ENCODE measurements around the gene WNT9B.

WNT9B gene

GRCh38 chr17:46827274-46827673 lies 24.1 kb upstream of the WNT9B start:
- POLR2A ChIA-PET = no interaction called here
- TF ChIP-seq CTCF (IDR thresholded peaks at IDR 0.05; ENCODE audit: insufficient read depth, low read length, missing control alignments) = no peak
- DNase-seq (ENCODE audit: low read depth, low spot score) = no peak
- no peak overlapping the region for H3K4me3 ChIP-seq (ENCODE audit: low read depth, low read length)
- CTCF ChIA-PET = interaction anchor here (1.0 to 7.8 kb wide), 2 partner anchors 7 to 13 kb away, joined by 3 to 76 read pairs; no protein-coding TSS in a partner anchor

- ChIA-PET CTCF (interaction anchor here (1.4 to 4.4 kb wide), 3 partner anchors 8 to 20 kb away, joined by 3 to 76 read pairs (median 38); no protein-coding TSS in a partner anchor), POLR2A (no interaction called here)
- TF ChIP-seq CTCF (IDR thresholded peaks at IDR 0.05; ENCODE audit: insufficient read depth, low read length, missing control alignments) = no peak
- DNase-seq (ENCODE audit: low read depth, low spot score) = no peak
- H3K4me3 ChIP-seq (ENCODE audit: low read depth, low read length) = no peak overlapping the region
Measured at GRCh38 chr17:46831573-46832330, 19.6 kb upstream of the WNT9B start.

GRCh38 chr17:46832331-46832821 lies 19.0 kb upstream of the WNT9B start:
- CTCF ChIA-PET = interaction anchor here (1.4 to 4.4 kb wide), 5 partner anchors 8 to 109 kb away, joined by 3 to 76 read pairs (median 32); no protein-coding TSS in a partner anchor
- no peak overlapping the region for H3K4me3 ChIP-seq (ENCODE audit: low read depth, low read length)
- POLR2A ChIA-PET = interaction anchor here (1.5 kb wide), 1 partner anchor 111 kb away, joined by 4 read pairs; no protein-coding TSS in a partner anchor
- no peak for DNase-seq (ENCODE audit: low read depth, low spot score)
- no peak for TF ChIP-seq CTCF (IDR thresholded peaks at IDR 0.05; ENCODE audit: insufficient read depth, low read length, missing control alignments)

GRCh38 chr17:46832945-46833839 lies 18.2 kb upstream of the WNT9B start:
- ChIA-PET POLR2A (interaction anchor here (1.5 kb wide), 1 partner anchor 111 kb away, joined by 4 read pairs; no protein-coding TSS in a partner anchor), CTCF (interaction anchor here (0.6 to 4.4 kb wide), 7 partner anchors 9 to 833 kb away, joined by 3 to 76 read pairs (median 4); no protein-coding TSS in a partner anchor)
- no peak for DNase-seq (ENCODE audit: low read depth, low spot score)
- no peak overlapping the region for H3K4me3 ChIP-seq (ENCODE audit: low read depth, low read length)
- no peak for TF ChIP-seq CTCF (IDR thresholded peaks at IDR 0.05; ENCODE audit: insufficient read depth, low read length, missing control alignments)

- no peak for DNase-seq (ENCODE audit: low read depth, low spot score)
- no peak for TF ChIP-seq CTCF (IDR thresholded peaks at IDR 0.05; ENCODE audit: insufficient read depth, low read length, missing control alignments)
Measured at GRCh38 chr17:46833840-46834208, 17.6 kb upstream of the WNT9B start.

More at GRCh38 chr17:46833840-46834208, 17.6 kb upstream of the WNT9B start:
- H3K4me3 ChIP-seq (ENCODE audit: low read depth, low read length) = no peak overlapping the region
- ChIA-PET POLR2A (interaction anchor here (1.5 kb wide), 1 partner anchor 110 kb away, joined by 4 read pairs; no protein-coding TSS in a partner anchor), CTCF (interaction anchor here (0.6 to 4.4 kb wide), 11 partner anchors 9 to 833 kb away, joined by 3 to 76 read pairs (median 3); no protein-coding TSS in a partner anchor)

Data from AG04449 (cell line).